Stimulated activated CD8-positive, alpha-beta memory T cell treated with anti-CD3 and anti-CD28 coated beads, Interleukin-15, amount 100 ng/mL, for 1 hour (primary cell): ENCODE measurements around the gene SEPTIN14.
"Not testable (repeated sequence)": the region's sequence is repeated elsewhere in the genome, so short reads cannot be mapped to it uniquely, and the experiment has no call there.

Experiments
- DNase-seq: peaks from one replicate; pipeline ENCODE4 v3.0.0-alpha.2; 2020; ENCODE audit warnings: low read depth

Gene SEPTIN14

GRCh38 chr7:55784151-55784550 lies 78.4 kb downstream of the SEPTIN14 start:
- no peak for DNase-seq

- DNase-seq = no peak
These were observed 83.9 kb downstream of the SEPTIN14 start for GRCh38 chr7:55778631-55779030.

- DNase-seq = no peak
These were observed 86.4 kb downstream of the SEPTIN14 start for GRCh38 chr7:55776196-55776595.

GRCh38 chr7:55775051-55775420 lies 87.5 kb downstream of the SEPTIN14 start:
- DNase-seq = no peak

- DNase-seq = no peak
These were observed 88.1 kb downstream of the SEPTIN14 start for GRCh38 chr7:55774327-55775050.

- DNase-seq = no peak
These were observed 91.8 kb downstream of the SEPTIN14 start for GRCh38 chr7:55770778-55771177.

GRCh38 chr7:55753274-55753862 lies 109.2 kb downstream of the SEPTIN14 start:
- DNase-seq = not testable (repeated sequence)

- DNase-seq = not testable (repeated sequence)
These were observed 117.8 kb downstream of the SEPTIN14 start for GRCh38 chr7:55744706-55745105.
